CD14-positive monocyte (primary cell): Measurements from ENCODE around the gene TSPAN8. TPM values are rescaled to one million over a fixed set of nuclear protein-coding genes. Genes with fewer than 3 reads are reported as not detected.
"Not testable (repeated sequence)": the region's sequence is repeated elsewhere in the genome, so short reads cannot be mapped to it uniquely, and the experiment has no call there.

Experiments used
- DNase-seq, 3 donors: peaks; one replicate each; pipeline ENCODE4 v3.0.0-alpha.2; 2011 to 2022
- H2AFZ ChIP-seq: 2 replicates; pipeline ENCODE4 v1.6.0; 2012; ENCODE audit warnings: mild to moderate bottlenecking, low read depth, low read length, inconsistent platforms; ENCODE audit not compliant: insufficient read depth, poor library complexity, severe bottlenecking
- H3K27ac ChIP-seq, 2 donors: 1 replicate in 1 of 2; 2 replicates in 1 of 2; pipeline ENCODE4 v1.5.1; 2012 to 2013; ENCODE audit warnings: low read length in 2 of 2, control low read depth in 1 of 2, inconsistent platforms in 1 of 2, low read depth in 1 of 2, mild to moderate bottlenecking in 1 of 2
- H3K27me3 ChIP-seq, 2 donors: one replicate each; pipeline versions ENCODE4 v1.6.0 to v1.6.1; 2011 to 2013; ENCODE audit warnings: low read length in 2 of 2; ENCODE audit not compliant: control insufficient read depth in 2 of 2, insufficient read depth in 2 of 2
- H3K36me3 ChIP-seq, 2 donors: replicated peaks in 1 of 2; 1 replicate in 1 of 2; 2 replicates in 1 of 2; pipeline versions ENCODE4 v1.5.1 to v1.6.1; 2012 to 2013; ENCODE audit warnings: low read length in 2 of 2, control low read depth in 1 of 2, inconsistent platforms in 1 of 2, mild to moderate bottlenecking in 1 of 2; ENCODE audit not compliant: insufficient read depth in 2 of 2, control insufficient read depth in 1 of 2
- H3K4me1 ChIP-seq, 2 donors: 1 replicate in 1 of 2; 2 replicates in 1 of 2; pipeline versions ENCODE4 v1.5.1 to v1.6.1; 2012 to 2013; ENCODE audit warnings: low read length in 2 of 2, control low read depth in 1 of 2, inconsistent platforms in 1 of 2, mild to moderate bottlenecking in 1 of 2, moderate library complexity in 1 of 2; ENCODE audit not compliant: insufficient read depth in 2 of 2, control insufficient read depth in 1 of 2
- H3K4me2 ChIP-seq: replicated peaks from 2 replicates; pipeline ENCODE3; 2012; ENCODE audit warnings: low read length, moderate library complexity, mild to moderate bottlenecking; ENCODE audit not compliant: poor library complexity, severe bottlenecking; ENCODE audit errors: extremely low read depth
- H3K4me3 ChIP-seq, 3 experiments: fragments of 200-600 bp in 1 of 3; sonication (generic) in 1 of 3; replicated peaks in 1 of 3; 1 replicate in 2 of 3; 2 replicates in 1 of 3; pipeline ENCODE4 v1.5.1; 2011 to 2013; ENCODE audit warnings: low read length in 3 of 3, mild to moderate bottlenecking in 3 of 3, control low read depth in 2 of 3, low read depth in 2 of 3, inconsistent platforms in 1 of 3, moderate library complexity in 1 of 3
- H3K79me2 ChIP-seq: 2 replicates; pipeline ENCODE4 v1.6.0; 2012; ENCODE audit warnings: mild to moderate bottlenecking, control low read depth, inconsistent platforms, low read length, moderate library complexity; ENCODE audit not compliant: insufficient read depth
- H3K9ac ChIP-seq: 2 replicates; pipeline ENCODE4 v1.6.0; 2017; ENCODE audit warnings: low read length, mild to moderate bottlenecking; ENCODE audit not compliant: insufficient read depth, poor library complexity, severe bottlenecking
- H3K9me3 ChIP-seq, 2 donors: replicated peaks in 1 of 2; 1 replicate in 1 of 2; 2 replicates in 1 of 2; pipeline versions ENCODE4 v1.5.1 to v1.6.1; 2012 to 2013; ENCODE audit warnings: low read length in 2 of 2, control low read depth in 1 of 2; ENCODE audit not compliant: control insufficient read depth in 1 of 2, insufficient read depth in 1 of 2
- H4K20me1 ChIP-seq: 2 replicates; pipeline ENCODE4 v1.6.0; 2012; ENCODE audit warnings: mild to moderate bottlenecking, low read length, control low read depth, moderate library complexity; ENCODE audit not compliant: insufficient read depth
- H3K27ac Mint-ChIP-seq, 7 donors: one replicate each; pipeline ENCODE4 v1.8.0; 2020; ENCODE audit warnings: mild to moderate bottlenecking in 7 of 7, mixed read lengths in 7 of 7, moderate library complexity in 6 of 7, inconsistent platforms in 2 of 7
- H3K27me3 Mint-ChIP-seq, 3 donors: one replicate each; pipeline ENCODE4 v1.8.0; 2021 to 2022; ENCODE audit warnings: low read depth in 3 of 3, mild to moderate bottlenecking in 3 of 3, mixed read lengths in 3 of 3, moderate library complexity in 3 of 3, inconsistent platforms in 1 of 3
- H3K36me3 Mint-ChIP-seq, 2 donors: one replicate each; pipeline ENCODE4 v1.8.0; 2020; ENCODE audit warnings: mixed read lengths in 2 of 2, inconsistent platforms in 1 of 2, mild to moderate bottlenecking in 1 of 2
- H3K4me1 Mint-ChIP-seq: one replicate; pipeline ENCODE4 v1.8.0; 2020; ENCODE audit warnings: mild to moderate bottlenecking, mixed read lengths
- H3K4me3 Mint-ChIP-seq, 2 donors: one replicate each; pipeline ENCODE4 v1.8.0; 2020; ENCODE audit warnings: mild to moderate bottlenecking in 2 of 2, mixed read lengths in 2 of 2, moderate library complexity in 1 of 2
- H3K9me3 Mint-ChIP-seq, 7 donors: one replicate each; pipeline ENCODE4 v1.8.0; 2020 to 2022; ENCODE audit warnings: mixed read lengths in 7 of 7, mild to moderate bottlenecking in 6 of 7, moderate library complexity in 6 of 7, inconsistent platforms in 2 of 7
- CTCF ChIP-seq: fragments of 200-600 bp; IDR thresholded peaks from one replicate; pipeline ENCODE4 v1.8.0; 2022; ENCODE audit warnings: antibody characterized with exemption, mild to moderate bottlenecking
- WGBS: methylation state at CpG from one replicate; pipeline ENCODE4 v1.1.5; 2013; ENCODE audit warnings: missing lambda C conversion rate; ENCODE audit not compliant: insufficient coverage; 5-methylcytosine and 5-hydroxymethylcytosine counted together
- intact Hi-C, 2 donors: fragments of 100-400 bp; cut with micrococcal nuclease; formaldehyde crosslinking; loops; one replicate each; pipeline versions ENCODE4 v1.15.0 to v1.15.1; 2023
- polyA plus RNA-seq, 3 donors: library from polyadenylated mRNA; depleted of rRNA in 1 of 3; unstranded in 2 of 3; stranded (reverse) in 1 of 3; fragments of 300-500 nt in 2 of 3; fragments of >200 nt in 1 of 3; fragmentation: Illumina TruSeq in 2 of 3; gene quantifications; 1 replicate in 2 of 3; 2 replicates in 1 of 3; pipeline ENCODE4 v1.2.3, GENCODE V29; 2012 to 2021

The TSPAN8 gene
- polyA plus RNA-seq, 3 donors, result not detected

GRCh38 chr12:71155225-71155624, 2.6 kb downstream of the TSPAN8 start:
- no peaks in the 10 kb centered on the region for H4K20me1 ChIP-seq
- no peak overlapping the region for H3K9ac ChIP-seq
- no peaks in the 10 kb centered on the region for H3K79me2 ChIP-seq
- DNase-seq, result no peak
- Mint-ChIP-seq H3K27ac (no peak overlapping the region), H3K4me3 (no peak overlapping the region), H3K36me3 (no peaks in the 10 kb centered on the region), H3K9me3 (peaks cover 0 to 10% (median 5%) of the 10 kb centered on the region in 7 donors), H3K4me1 (no peaks in the 10 kb centered on the region), H3K27me3 (no peaks in the 10 kb centered on the region)
- no peaks in the 10 kb centered on the region for H3K4me1 ChIP-seq
- H2AFZ ChIP-seq, result no peak overlapping the region
- H3K27ac ChIP-seq, result no peak overlapping the region
- no peaks in the 10 kb centered on the region for H3K9me3 ChIP-seq
- WGBS, result no CpG with 5 or more reads among the region's 4 CpGs
- no peaks in the 10 kb centered on the region for H3K27me3 ChIP-seq
- TF ChIP-seq CTCF, result no peak
- no peak overlapping the region for H3K4me3 ChIP-seq
- no peaks in the 10 kb centered on the region for H3K36me3 ChIP-seq
- H3K4me2 ChIP-seq, result no peak overlapping the region
- intact Hi-C loops, result no loop called here

- Histone ChIP-seq H3K36me3 (no peaks in the 10 kb centered on the region), H3K4me3 (no peak overlapping the region), H2AFZ (no peak overlapping the region), H3K4me2 (no peak overlapping the region), H4K20me1 (no peaks in the 10 kb centered on the region), H3K27me3 (no peaks in the 10 kb centered on the region), H3K27ac (no peak overlapping the region), H3K4me1 (no peaks in the 10 kb centered on the region), H3K9me3 (no peaks in the 10 kb centered on the region), H3K9ac (no peak overlapping the region), H3K79me2 (no peaks in the 10 kb centered on the region)
- no peaks in the 10 kb centered on the region for H3K27me3 Mint-ChIP-seq
- no peaks in the 10 kb centered on the region for H3K4me1 Mint-ChIP-seq
- DNase-seq, result no peak
- no peak for TF ChIP-seq CTCF
- H3K36me3 Mint-ChIP-seq, result no peaks in the 10 kb centered on the region
- no peak overlapping the region for H3K27ac Mint-ChIP-seq
- H3K4me3 Mint-ChIP-seq, result no peak overlapping the region
- WGBS, result 94% methylated on average over 3 of the region's 5 CpGs
- peaks cover 0 to 12% (median 5%) of the 10 kb centered on the region in 7 donors for H3K9me3 Mint-ChIP-seq
- intact Hi-C loops, result no loop called here
Observed at GRCh38 chr12:71152851-71153250, 4.9 kb downstream of the TSPAN8 start.

GRCh38 chr12:71150041-71150440, 7.8 kb downstream of the TSPAN8 start:
- peaks cover 0 to 14% (median 5%) of the 10 kb centered on the region in 7 donors for H3K9me3 Mint-ChIP-seq
- H3K27me3 ChIP-seq, H4K20me1 ChIP-seq, H3K9me3 ChIP-seq, H3K4me3 ChIP-seq, H3K27ac ChIP-seq, H3K27ac Mint-ChIP-seq, H3K4me2 ChIP-seq, H3K9ac ChIP-seq, intact Hi-C loops, H3K27me3 Mint-ChIP-seq, H3K79me2 ChIP-seq, H3K4me3 Mint-ChIP-seq, H3K4me1 ChIP-seq, H3K36me3 ChIP-seq, DNase-seq, H3K36me3 Mint-ChIP-seq, H2AFZ ChIP-seq, H3K4me1 Mint-ChIP-seq: not testable (repeated sequence)
- 77% methylated on average over 3 of the region's 5 CpGs for WGBS
